HCEC 1CT (cell line): ENCODE measurements around the gene MPPED1.

Source experiments
- DNase-seq: peaks from one replicate; pipeline ENCODE4 v3.0.0-alpha.2; 2017

The MPPED1 gene

DNA sequence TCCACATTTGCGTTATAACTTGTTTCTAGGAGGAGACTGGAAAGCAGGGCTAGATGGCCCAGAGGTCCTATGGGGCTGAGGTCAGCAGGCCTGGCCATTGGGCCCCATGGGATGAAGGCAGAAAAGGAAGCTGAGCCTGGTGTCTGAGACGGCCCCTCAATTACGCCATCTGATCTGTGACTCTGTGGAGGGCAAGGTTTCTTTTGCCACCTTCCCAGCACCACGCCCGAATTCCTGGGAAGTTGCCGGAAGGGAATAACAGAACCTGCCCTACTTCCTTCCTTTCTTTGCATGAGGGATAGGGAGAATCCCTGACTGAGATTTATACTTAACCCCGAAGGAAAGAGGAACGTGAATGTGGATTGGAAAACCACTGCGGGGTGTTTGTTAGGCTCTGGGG is 118.1 kb downstream of the MPPED1 start:
- no peak for DNase-seq

DNA sequence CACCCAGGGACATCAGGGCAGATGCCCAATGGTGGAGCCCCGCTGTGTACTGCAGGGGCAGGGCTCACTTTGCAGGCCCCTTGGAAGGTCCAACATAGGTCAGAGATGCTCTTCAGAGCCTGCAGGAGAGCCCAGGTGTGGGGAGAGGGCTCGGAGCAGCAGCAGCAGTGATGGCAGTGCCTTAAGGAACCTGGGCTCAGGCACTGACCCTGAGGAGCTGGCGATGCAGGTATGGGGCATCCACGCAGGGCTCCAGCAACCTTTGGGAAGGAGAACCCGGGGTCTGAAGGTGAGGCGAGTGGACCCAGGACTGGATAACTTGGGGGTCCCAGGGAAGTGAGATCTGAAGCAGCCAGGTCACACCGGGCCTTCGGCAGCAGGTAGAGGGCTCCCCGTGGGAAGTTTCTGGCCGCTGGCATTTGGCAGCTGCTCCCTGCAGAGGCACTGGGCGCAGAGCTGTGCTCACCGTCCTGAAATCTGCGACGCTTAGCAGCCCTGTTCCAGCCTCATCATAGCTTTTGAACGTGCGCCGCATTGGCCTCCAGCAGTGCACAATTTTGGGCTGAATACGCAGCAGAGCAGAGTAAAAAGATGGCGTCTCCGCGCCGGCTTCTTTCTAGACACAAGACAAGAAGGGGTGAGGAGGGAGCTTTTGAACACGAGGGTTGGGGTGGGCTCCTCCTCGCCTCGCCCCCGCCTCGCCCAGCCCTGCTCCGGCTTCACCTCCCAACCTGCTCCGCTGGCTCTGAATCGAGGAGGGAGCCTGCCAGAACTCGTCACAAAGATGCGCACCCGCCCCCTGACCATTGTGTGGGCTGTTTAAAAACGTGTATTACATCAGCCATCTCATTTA is 118.8 kb downstream of the MPPED1 start:
- no peak for DNase-seq

DNA sequence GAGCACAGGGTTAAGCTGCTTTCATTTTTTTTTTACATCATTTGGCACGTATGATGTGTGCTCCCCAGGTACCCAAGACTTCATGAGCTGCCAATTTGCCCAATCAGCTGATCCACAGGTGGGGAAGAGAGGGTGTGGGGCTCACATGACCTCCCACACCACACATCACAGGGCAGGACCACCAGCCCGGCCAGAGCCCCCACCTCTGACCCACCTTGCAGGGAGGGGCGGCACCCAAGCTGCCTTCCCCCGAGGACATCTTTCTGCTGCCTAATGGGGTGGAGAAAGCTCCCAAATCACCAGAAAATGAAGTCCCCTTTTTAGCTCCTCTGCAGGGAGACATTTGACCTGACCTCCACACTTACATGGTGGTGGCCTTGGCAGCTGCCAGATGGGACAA is 119.8 kb downstream of the MPPED1 start:
- DNase-seq, result no peak

DNA sequence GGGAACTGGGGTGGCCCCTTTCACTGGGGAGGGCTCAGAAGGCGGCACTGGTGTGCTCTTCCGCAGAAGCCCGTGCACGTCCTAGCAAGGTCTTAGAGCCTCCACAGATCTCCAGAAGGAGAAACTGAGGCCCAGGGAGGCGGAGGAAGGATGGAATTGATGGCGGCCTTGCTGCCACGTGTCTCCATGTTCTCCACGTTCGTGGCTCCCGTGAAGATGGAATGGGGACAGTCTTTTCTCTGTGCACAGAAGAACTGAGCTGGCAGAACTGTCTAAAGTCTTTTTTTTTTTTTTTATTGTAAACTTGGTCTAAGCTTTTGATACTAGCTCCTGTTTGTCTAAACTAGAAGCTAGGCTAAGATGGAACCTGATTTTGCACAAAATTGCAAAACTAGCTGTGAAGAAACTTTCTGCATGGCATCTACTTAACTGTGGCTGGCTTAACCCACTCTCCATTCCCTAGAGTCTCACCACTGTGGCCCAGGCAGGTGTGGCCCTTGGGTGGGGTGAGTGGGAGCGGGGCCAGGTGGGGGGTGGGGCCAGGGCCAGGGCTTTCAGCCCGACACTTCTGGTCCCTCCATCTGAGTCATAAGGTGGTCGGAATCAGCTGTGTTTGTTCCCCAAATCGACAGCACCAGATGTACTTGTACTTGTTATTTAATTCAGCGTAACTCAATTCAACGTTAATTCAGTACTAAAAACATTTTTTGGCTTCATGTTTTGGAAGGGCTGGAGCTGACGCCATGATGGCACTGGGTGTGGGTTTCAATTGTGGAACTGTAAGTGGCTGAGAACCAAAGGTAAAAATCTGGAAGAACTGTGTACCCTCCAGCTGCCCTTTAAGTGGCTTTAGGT is 120.7 kb downstream of the MPPED1 start:
- DNase-seq, result no peak

DNA sequence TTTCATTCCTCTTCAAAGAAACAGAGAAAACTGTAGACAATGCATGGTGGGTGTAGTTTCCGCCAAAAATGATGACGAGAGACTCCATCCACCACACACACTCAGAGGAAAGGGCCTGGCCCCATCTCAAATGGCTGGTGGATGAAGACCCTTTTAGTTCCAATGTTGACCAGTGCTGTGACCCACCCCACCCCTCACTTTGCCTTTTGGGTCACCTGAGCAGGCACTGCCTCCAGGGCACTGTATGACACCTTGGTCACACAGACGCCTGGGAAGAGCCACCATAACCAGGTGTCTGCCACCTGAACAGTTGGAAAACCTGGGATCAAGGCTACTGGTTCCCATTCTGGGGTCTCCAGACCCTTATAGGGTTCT is 121.3 kb downstream of the MPPED1 start:
- DNase-seq, result no peak

DNA sequence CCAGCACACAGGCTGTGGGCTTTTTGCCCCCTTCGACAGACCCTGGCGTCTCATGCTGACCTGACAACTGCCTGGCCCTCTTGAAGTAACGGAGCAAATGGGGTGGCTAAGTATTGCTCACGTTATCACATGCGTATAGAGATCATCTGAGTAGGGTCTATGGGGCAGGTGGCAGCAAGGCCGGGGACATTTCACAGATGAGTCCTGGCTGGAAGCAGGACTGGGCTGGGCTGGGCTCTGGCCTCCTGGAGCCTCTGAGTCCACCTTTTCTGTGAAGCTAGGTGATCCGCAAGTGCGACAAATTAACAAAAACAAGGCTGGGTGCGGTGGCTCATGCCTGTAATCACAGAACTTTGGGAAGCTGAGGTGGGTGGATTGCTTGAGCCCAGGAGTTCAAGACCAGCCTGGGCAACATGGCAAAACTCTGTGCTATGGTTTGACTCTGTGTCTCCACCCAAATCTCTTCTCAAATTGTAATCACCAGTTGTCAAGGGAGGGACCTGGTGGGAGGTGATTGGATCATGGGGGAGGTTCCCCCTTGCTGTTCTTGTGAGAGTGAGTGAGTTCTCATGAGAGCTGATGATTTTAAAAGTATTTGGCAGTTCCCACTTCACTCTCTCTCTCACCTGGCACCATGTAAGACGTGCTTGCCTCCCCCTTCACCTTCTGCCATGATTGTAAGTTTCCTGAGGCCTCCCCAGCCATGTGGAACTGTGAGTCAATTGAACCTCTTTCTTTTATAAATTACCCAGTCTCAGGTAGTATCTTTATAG is 122.0 kb downstream of the MPPED1 start:
- no peak for DNase-seq

DNA sequence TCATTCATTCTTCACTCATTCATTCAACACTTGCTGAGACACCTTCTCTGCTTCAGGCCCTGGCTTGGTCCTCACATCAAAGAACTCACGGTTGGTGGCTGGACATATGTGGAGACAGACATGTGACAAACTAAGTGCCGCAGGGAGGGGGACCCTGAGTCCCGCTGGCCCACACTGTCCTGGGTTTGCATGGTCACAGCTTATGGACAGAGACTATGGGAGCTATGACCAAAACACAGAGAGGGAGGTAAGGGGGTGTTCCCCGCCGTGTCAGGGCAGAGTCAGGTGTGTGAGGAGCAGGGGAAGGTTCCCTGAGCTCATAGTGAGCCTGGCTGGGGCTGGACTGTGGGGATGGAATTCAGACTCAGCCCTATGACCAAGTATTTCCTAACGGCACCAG is 123.1 kb downstream of the MPPED1 start:
- DNase-seq, result no peak

DNA sequence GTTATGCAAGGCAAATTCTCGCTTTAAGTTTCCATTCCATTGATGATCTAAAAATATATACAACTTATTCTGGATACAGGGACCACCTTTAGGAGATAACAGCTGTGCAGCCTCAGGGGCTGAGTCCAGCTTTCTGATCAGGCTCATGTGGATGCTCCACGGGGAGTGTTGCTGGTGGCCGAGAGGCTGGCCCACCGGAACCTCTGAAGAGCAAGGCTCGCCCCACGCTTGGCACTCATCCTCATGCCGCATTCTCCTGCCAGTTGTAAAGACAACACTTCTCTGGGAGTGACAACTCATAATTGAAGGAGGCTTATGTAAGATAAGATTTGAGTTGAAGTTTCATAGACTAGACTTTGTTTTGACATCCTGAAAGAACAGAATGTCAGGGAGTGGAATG is 123.5 kb downstream of the MPPED1 start:
- DNase-seq, result no peak

DNA sequence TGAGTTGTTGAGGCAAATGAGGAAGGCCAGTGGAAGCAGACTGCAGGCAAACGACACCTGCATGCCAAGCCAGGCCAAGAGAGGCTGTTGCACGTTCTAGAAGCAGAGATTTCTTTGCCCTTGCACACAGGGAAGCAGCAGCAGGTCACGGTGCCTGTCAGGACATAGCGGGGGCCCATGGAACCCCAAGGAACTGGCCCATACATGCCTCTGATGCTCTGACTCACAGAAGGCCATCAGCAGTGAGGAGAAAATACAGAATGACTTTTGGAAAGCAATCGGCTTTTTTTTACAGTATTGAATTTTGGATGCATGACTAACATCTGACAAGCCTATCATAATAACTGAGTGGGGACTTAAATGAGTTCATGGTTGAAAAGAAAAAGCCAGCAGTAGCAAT is 123.9 kb downstream of the MPPED1 start:
- no peak for DNase-seq

DNA sequence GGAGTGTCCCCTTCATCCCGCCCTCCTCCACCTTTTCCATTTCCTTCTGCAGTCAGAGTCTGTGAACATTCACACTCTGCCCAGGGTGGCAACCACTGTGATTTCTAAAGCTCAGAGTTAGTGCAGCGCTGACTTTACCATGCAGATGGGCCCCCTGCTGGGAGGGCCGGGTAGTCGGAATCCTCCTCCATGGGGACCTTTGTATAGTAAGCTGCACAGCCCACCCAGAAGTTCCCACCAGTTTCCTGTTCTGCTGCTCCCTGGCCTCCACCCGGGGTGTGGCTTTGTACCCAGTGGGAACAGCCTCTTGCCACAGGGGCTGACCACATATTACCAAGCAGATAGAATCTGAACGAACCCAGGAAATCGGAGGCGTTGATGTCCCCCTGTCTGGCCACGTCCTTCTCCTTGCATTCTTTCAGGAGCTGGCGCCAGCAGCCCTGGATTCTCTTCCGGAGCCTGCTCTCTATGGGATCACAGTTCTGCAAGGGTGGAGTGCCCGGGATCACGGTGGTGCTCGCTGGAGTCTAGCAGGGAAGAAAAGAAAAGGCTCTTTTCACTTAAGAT is 125.3 kb downstream of the MPPED1 start:
- DNase-seq, result no peak

DNA sequence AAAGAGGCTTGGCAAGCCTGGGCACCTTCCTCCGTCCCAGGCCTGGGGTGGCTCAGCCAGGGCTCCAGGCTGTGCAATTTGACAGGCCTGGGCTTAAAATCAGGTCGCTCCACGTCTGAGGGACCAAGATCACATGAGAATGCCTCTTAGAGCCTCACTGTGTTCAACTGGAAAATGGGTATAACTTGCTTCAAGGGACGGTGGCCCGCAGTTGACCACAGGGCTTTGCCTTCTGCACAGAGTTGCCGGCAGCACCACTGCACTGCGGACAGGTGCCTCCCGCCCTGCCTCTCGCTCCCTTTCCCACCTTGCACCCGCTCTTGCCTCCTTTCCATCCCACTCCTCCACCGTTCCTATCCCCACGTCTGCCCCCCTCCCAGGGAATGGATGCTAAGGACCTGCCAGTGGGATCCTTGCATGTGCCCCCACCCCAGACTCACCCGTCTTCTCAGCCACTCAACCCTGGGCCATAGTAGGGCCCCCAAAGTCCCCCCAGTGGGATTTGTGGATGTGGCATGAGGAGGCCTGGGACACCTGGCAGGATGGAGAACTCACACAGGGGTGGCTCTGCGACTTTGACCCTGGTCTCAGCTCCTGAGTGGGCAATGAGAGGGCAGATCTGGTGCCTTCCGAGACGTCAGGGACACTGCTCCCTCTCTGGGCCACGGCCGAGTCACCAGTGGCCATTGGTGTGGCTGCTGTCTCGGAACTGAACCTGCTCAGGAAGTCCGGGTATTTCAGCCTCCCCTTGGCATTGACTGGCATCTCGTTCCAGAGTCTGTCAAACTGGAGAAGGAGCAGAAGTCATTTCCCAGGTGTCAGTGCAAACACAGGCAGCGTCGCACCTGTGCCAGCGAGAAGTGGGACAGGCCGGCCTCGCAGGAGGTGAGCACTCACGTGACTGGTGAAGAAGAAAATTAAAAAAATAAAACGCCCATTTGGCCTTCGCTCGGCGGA is 128.0 kb downstream of the MPPED1 start:
- no peak for DNase-seq

DNA sequence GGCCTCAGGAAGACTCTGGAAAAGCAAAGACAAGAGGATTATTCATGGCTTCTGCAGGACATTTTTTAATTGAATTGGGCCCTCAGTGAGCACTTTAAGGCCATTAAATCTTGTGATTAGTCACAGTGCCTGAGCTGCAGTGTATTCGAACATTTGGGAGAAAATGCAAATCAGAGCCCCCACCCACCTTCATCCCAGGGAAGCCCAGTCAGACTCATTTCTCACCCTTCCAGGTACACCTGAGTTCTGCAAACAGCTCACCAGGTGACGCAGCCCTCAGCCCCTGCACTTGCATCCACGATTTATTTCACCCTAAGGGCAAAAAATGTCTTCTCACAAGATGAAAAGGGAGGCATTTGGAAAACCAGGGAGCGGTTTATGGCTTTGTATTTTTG is 128.7 kb downstream of the MPPED1 start:
- DNase-seq, result no peak

DNA sequence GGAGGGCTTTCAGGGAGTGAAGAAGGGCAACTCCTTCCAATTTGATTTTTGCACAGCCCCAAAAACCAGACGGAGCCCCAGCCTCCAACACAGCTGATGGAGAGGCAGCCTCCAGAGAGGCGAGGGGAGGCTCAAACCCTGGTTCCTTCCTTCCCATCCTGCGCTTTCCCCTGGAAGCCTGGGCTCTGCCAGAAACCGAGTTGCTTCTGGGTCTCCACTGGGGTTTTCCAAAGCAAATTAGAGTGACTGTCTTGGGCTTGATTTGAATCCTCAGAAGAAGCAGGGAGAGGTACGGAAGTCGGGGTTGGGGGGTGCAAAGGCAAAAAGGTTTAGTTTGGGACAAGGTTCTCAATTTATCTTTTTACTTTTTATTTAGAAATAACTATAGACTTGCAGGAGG is 129.2 kb downstream of the MPPED1 start:
- DNase-seq, result no peak

DNA sequence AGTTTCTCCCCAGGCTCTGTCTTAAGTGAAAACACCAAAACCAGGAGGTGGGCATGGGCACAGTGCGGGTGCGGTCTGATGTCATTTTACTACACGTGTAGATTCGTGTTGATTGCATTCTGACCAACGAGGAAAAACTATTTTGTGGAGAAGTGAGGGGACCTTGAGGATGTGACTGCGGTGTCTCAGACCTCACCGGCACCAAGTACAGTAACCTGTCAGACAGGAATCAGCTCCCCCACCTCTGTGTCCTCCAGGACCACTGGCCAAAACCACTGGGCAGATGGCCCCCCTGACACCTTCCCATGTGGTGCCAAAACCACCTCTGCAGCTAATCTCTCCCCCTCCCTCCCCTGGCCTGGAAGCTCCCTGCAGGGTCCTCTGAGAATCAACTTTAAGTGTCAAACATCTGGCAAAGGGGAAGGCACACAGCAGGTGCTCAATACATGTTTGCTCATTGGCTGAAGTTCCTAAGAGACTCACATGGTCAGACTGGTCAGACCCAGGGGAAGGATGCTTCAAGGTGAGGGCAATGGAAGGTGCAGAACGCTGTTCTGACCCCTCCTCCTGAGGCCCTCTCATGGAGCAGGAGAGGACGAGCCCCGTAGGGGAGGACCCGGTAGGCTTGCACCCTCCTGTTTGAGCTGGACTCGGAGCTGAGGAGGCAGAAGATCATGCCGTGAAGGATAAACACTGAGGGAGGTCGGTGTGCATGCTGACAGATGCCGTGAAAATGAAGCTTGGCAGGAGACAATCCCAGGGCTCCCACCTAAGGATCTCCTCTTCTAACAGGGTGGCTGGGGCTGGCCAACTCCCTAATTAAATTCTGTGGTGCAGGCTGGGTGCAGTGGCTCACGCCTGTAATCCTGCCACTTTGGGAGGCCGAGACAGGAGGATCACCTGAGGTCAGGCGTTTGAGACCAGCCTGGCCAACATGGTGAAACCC is 129.9 kb downstream of the MPPED1 start:
- no peak for DNase-seq

DNA sequence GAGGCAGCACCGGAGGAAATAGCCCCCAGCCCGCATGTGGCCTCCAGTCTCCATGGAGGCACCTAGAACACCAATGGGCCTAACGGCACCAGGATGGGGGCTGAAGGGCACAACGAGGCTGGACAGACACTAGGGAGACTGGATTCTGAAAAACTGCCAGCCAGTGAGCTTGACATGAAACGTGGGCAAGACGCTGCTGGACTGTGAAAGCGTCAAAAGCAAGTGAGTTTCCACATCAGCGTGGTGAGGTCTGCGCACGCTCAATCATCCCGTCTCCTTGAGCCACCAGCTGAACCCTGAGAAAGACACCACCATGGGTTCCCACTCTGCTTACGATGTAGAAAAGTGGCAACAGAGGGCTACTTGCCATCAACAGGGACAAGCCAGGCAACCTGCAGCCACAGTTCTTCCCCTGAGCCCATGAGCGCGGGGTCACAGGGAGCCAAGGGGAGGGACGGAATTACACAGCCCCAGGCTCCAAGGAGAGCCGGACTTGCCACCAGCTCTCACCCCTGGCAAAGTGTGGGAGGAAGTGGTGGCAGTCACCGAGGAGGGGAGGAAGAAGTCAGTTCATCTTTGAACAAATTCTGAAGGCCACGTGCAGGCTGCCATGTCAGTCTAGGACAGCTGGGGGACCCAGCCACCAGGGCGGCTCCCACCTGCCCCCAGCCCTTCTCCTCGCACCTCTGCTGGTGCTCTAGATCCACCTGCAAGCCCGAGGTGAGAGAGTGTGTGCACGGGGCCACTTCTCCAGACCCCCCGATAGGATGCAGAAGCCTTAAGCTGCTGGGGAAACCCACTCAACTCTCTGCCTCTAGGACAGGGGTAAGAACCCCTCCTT is 131.1 kb downstream of the MPPED1 start:
- DNase-seq, result no peak

DNA sequence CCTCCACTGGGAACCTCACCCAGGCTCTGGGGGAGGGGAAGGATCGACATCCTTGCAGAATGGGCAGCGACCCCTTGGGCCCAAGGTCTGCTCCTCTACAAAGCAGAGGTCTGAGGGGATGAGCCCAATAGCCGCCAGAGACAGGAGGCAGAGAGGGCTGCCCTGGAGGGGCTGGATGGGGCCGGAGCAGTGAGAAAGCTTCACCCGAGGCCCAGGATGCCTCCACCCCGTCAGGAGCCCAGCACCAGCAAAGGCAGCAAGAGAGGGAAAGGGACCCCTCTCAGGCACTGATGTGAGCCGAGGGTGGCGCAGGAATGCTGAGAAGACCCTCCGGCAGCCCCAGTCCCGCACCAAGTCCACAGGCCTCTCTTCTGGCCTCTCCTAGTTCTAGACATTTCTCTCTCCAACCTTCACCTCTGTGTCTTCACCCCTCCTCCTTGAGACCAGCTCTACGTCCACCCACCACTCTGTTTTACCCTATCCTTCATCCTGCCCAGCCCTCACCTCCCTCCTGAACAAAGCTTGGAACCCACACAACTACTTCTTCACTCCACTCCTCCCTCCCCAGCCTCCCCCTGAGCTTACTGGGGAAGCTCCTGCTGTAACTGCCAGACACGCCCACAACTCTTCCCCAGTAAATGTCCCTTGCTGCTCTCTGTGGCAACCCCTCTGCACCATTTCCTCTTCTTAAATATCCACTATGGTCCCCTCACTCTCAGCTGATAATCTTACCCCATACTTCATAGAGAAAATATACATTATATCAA is 131.9 kb downstream of the MPPED1 start:
- no peak for DNase-seq

DNA sequence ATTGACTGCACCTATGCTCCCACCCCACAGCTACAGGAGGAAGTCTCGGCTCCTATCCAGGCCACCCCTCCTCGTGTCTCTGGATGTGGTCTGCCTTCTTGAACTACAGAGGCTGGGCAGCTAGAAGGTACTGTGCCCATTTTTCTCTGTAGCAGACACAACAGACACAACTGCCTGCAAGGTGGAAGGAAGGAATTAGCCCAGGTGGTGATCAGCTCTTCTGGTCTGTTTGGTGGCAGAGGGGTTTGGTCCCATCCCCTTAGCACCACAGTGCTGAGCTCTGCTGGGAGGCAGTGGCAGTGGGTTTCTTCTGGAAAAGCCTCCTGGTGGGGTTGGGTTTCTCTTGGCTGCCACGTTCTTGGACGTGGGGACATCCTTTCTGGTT is 132.5 kb downstream of the MPPED1 start:
- no peak for DNase-seq

DNA sequence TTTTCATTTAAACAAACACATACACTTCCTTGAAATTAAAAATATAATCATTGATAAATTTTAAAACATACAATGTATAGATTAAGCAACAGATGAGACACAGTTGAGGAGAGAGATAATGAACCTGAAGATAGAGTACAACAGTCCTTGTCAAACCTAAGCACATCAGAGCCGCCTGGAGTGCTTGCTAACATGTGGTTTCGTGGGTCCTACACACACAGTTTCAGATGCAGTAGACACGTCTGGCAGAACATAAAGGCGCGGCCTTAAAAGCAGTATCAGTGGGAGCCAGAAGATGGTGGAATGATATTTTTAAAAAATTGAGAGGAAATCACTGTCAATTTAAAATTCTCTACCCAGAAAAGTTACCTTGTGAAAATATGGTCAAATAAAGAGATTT is 134.4 kb downstream of the MPPED1 start:
- no peak for DNase-seq

DNA sequence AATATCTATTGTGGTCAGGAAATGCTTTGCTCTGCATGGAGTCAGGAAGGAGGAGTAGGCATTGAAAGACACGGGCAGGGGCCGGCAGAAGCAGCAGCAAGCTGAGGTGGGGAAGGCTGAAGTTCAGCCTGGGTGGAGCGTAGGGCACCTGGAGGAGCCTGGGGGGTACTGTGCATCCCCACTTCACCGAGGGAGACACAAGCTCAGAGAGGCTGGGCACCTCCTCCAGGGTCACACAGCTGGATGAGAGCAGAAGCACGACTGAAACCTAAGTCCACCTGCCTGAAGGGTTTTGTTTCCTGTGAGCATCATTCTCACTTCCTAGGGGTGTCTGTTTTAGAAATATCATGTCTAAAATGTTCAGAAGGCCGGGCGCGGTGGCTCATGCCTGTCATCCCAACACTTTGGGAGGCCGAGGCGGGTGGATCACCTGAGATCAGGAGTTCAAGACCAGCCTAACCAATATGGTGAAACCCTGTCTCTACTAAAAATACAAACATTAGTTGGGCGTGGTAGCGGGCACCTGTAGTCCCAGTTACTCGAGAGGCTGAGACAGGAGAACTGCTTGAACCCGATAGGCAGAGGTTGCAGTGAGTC is 138.3 kb downstream of the MPPED1 start:
- DNase-seq, result no peak
